Measurements from ENCODE around the gene FCMR.

Gene FCMR

DNA sequence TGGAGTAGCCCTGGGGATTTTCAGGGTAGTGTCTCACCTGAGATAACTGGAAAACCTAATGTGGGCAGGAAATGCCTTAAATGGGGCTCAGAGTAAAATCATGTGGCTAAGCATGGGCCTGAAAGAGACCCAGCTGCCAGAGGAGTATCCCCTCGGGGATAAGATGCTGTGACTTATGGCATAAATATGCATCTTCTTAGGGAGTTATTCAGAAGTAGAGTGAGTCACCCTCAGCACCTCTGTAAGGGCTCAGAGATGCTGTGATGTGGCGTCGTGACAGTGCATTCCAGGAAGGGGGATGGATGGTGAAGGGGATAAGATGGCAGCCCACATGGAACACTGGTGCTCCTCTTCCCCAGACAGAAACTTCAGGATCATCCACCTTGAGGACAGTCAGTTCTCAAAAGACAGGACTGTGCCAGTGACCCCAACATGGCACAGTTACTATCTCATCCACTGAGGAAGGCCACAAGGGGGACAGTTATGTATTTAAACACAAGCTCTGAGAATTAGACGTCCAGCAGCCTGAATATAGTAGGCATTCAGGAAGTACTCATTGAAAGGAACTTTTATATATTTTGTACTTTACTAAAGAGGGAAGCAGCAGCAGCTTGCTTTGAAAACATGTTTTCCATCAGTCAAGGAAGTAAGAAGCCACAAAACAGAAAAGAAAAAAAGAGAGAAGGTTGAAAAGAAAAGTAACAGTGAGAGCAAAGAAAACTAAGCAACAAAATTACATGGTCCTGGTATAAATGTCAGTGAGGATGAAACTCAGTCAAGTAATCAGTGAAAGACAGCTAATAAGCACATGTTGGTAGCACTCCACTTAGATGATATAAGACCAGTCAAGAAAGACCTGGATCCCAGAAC, 16.2 kb downstream of the FCMR start:
- no peaks in the 10 kb centered on the region for H3K27me3 ChIP-seq (replicated peaks; ENCODE audit: control insufficient read depth, insufficient read depth, low read length)
- H3K4me3 ChIP-seq (replicated peaks; ENCODE audit: low read depth, low read length) = no peak overlapping the region
- H3K36me3 ChIP-seq (ENCODE audit: control insufficient read depth, insufficient read depth, low read length) = peaks cover 44% of the 10 kb centered on the region
- no peak for DNase-seq (ENCODE audit: extremely low read depth, insufficient read length)
- TF ChIP-seq, protein P1, sequence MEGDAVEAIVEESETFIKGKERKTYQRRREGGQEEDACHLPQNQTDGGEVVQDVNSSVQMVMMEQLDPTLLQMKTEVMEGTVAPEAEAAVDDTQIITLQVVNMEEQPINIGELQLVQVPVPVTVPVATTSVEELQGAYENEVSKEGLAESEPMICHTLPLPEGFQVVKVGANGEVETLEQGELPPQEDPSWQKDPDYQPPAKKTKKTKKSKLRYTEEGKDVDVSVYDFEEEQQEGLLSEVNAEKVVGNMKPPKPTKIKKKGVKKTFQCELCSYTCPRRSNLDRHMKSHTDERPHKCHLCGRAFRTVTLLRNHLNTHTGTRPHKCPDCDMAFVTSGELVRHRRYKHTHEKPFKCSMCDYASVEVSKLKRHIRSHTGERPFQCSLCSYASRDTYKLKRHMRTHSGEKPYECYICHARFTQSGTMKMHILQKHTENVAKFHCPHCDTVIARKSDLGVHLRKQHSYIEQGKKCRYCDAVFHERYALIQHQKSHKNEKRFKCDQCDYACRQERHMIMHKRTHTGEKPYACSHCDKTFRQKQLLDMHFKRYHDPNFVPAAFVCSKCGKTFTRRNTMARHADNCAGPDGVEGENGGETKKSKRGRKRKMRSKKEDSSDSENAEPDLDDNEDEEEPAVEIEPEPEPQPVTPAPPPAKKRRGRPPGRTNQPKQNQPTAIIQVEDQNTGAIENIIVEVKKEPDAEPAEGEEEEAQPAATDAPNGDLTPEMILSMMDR (IDR thresholded peaks at IDR 0.05; ENCODE audit: insufficient read depth, low read length, poor library complexity, severe bottlenecking) = no peak

- Histone ChIP-seq H3K27me3 (replicated peaks; ENCODE audit: control insufficient read depth, insufficient read depth, low read length) (no peaks in the 10 kb centered on the region), H3K4me3 (replicated peaks; ENCODE audit: low read depth, low read length) (no peak overlapping the region), H3K36me3 (ENCODE audit: control insufficient read depth, insufficient read depth, low read length) (peaks cover 37% of the 10 kb centered on the region)
- DNase-seq (ENCODE audit: extremely low read depth, insufficient read length) = no peak
- TF ChIP-seq, protein P1 (IDR thresholded peaks at IDR 0.05; ENCODE audit: insufficient read depth, low read length, poor library complexity, severe bottlenecking) = no peak
Measured at GRCh38 chr1:206904423-206905142, 17.2 kb downstream of the FCMR start.

DNA sequence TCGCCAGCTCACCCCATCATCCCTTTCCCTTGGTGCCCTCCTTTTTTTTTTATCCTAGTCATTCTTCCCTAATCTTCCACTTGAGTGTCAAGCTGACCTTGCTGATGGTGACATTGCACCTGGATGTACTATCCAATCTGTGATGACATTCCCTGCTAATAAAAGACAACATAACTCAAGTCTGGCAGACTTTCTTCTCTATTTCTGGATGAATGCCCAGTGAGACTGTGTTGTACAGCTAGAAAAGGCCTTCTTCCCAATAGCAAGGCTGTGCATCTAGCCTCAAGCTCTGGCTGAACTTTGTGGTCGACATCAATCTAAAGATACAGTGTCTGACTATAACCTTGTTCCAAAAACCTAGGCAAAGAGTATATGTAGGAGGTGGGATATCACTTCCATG, 18.1 kb downstream of the FCMR start:
- DNase-seq (ENCODE audit: extremely low read depth, insufficient read length) = no peak
- H3K4me3 ChIP-seq (replicated peaks; ENCODE audit: low read depth, low read length) = no peak overlapping the region
- TF ChIP-seq, protein P1 (IDR thresholded peaks at IDR 0.05; ENCODE audit: insufficient read depth, low read length, poor library complexity, severe bottlenecking) = no peak
- H3K36me3 ChIP-seq (ENCODE audit: control insufficient read depth, insufficient read depth, low read length) = peaks cover 32% of the 10 kb centered on the region
- no peaks in the 10 kb centered on the region for H3K27me3 ChIP-seq (replicated peaks; ENCODE audit: control insufficient read depth, insufficient read depth, low read length)

DNA sequence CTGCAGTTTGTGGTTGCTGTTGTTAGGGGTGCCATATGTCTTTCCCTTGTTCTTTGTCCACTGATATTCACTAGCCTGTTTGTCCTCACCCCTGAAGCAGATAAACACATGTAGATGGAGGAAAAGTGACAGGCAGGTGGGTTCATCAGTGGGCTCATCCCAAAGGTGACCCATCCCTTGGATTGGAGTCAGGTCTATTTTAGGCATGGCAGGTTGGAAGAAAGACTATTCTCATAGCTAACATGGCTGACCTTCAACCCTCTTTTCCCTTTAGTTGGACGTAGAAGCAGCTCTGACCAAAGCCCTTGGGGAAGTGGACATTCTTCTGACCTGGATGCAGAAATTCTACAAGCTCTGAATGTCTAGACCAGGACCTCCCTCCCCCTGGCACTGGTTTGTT, 19.0 kb downstream of the FCMR start:
- Histone ChIP-seq H3K36me3 (ENCODE audit: control insufficient read depth, insufficient read depth, low read length) (peaks cover 28% of the 10 kb centered on the region), H3K27me3 (replicated peaks; ENCODE audit: control insufficient read depth, insufficient read depth, low read length) (no peaks in the 10 kb centered on the region), H3K4me3 (replicated peaks; ENCODE audit: low read depth, low read length) (no peak overlapping the region)
- TF ChIP-seq, protein P1 (IDR thresholded peaks at IDR 0.05; ENCODE audit: insufficient read depth, low read length, poor library complexity, severe bottlenecking) = no peak
- no peak for DNase-seq (ENCODE audit: extremely low read depth, insufficient read length)

GRCh38 chr1:206901944-206902343, 19.8 kb downstream of the FCMR start:
- DNase-seq (ENCODE audit: extremely low read depth, insufficient read length) = no peak

More at GRCh38 chr1:206901944-206902343, 19.8 kb downstream of the FCMR start:
- Histone ChIP-seq H3K36me3 (ENCODE audit: control insufficient read depth, insufficient read depth, low read length) (peaks cover 21% of the 10 kb centered on the region), H3K27me3 (replicated peaks; ENCODE audit: control insufficient read depth, insufficient read depth, low read length) (no peaks in the 10 kb centered on the region), H3K4me3 (replicated peaks; ENCODE audit: low read depth, low read length) (no peak overlapping the region)
- TF ChIP-seq, protein P1 (IDR thresholded peaks at IDR 0.05; ENCODE audit: insufficient read depth, low read length, poor library complexity, severe bottlenecking) = no peak
